Measurements from ENCODE around the gene STXBP1.

GRCh38 chr9:127693143-127693542, 81.1 kb downstream of the STXBP1 start:
- TF ChIP-seq CTCF (IDR thresholded peaks at IDR 0.05 in 4 of 5, conservative IDR thresholded peaks at IDR 0.05 in 1 of 5): no peak
- TF ChIP-seq POLR2A (IDR thresholded peaks at IDR 0.05): no peak

Data from gastrocnemius medialis (tissue), 4 donors.